Measurements from ENCODE around the gene ATOH8. TPM values are rescaled to one million over a fixed set of nuclear protein-coding genes. Genes with fewer than 3 reads are reported as not detected.
A peak's percentile ranks its signal among the peaks of the same experiment; 100 is the strongest.

ATOH8 gene
- total and polyA plus RNA-seq, 2 donors (not counting 3 experiments of a cell fraction or from before 2014, with no cell fraction given) = 10.3 to 12.8 TPM

- TF ChIP-seq GATA2 (IDR thresholded peaks at IDR 0.05; ENCODE audit: insufficient read depth, insufficient read length, low read depth, low read length) (no peak), JUN (IDR thresholded peaks at IDR 0.05; ENCODE audit: borderline replicate concordance, insufficient read depth, insufficient read length, low read depth) (no peak), POLR2AphosphoS5 (IDR thresholded peaks at IDR 0.05; ENCODE audit: insufficient read depth, low read depth, low read length) (no peak), CTCF (IDR thresholded peaks at IDR 0.05; ENCODE audit: extremely low read depth in 1 of 2, insufficient read depth in 1 of 2, low read depth in 1 of 2, low read length in 2 of 2) (no peak), EZH2 (IDR thresholded peaks at IDR 0.05; ENCODE audit: borderline replicate concordance, low read depth, low read length, severe bottlenecking) (no peak), MAX (IDR thresholded peaks at IDR 0.05; ENCODE audit: insufficient read depth, insufficient read length) (no peak), POLR2A (IDR thresholded peaks at IDR 0.05; ENCODE audit: low read depth, low read length) (no peak), MYC (IDR thresholded peaks at IDR 0.05; ENCODE audit: low read depth, low read length) (no peak), FOS (IDR thresholded peaks at IDR 0.05; ENCODE audit: borderline replicate concordance, insufficient read depth, low read length) (no peak)
- dilution Hi-C loops (cut with MboI; ENCODE audit: extremely low pct_ligation_motif_present, low sequenced_read_pairs) = no loop called here
- no peak for DNase-seq (ENCODE audit: low read depth, low spot score)
- no peak overlapping the region for H2AFZ ChIP-seq (ENCODE audit: low read depth, low read length)
- no peak overlapping the region for H3K9ac ChIP-seq (replicated peaks; ENCODE audit: extremely low read depth, insufficient read depth, low read length)
- no peak overlapping the region for H3K4me2 ChIP-seq (ENCODE audit: insufficient read depth, low read length)
- H3K27me3 ChIP-seq (ENCODE audit: control insufficient read depth in 2 of 2, insufficient read depth in 2 of 2, low read length in 2 of 2) = no peaks in the 10 kb centered on the region
- H3K79me2 ChIP-seq (ENCODE audit: control insufficient read depth, insufficient read depth, low read length) = no peaks in the 10 kb centered on the region
- peaks cover 15% of the 10 kb centered on the region for H3K4me1 ChIP-seq (ENCODE audit: control insufficient read depth, extremely low read depth, insufficient read depth, low read length)
- ChIA-PET CTCF (interaction anchor here (0.7 to 2.1 kb wide), 7 partner anchors 16 to 80 kb away, joined by 3 to 8 read pairs (median 5); no protein-coding TSS in a partner anchor), POLR2A (no interaction called here)
- H4K20me1 ChIP-seq (replicated peaks; ENCODE audit: control insufficient read depth, extremely low read depth, insufficient read depth, low read length) = no peaks in the 10 kb centered on the region
- BruUV-seq (replicated peaks) = no TSS peak
- no peak overlapping the region for H3K4me3 ChIP-seq (replicated peaks in 1 of 3; ENCODE audit: insufficient read depth in 1 of 3, low read depth in 1 of 3, low read length in 3 of 3)
- no peaks in the 10 kb centered on the region for H3K36me3 ChIP-seq (ENCODE audit: control insufficient read depth in 2 of 2, extremely low read depth in 1 of 2, insufficient read depth in 2 of 2, low read length in 2 of 2)
- no peaks in the 10 kb centered on the region for H3K9me3 ChIP-seq (replicated peaks; ENCODE audit: control insufficient read depth, insufficient read depth, low read length)
- H3K27ac ChIP-seq (ENCODE audit: insufficient read depth, low read depth, low read length) = no peak overlapping the region
- intact Hi-C loops (cut with micrococcal nuclease) = no loop called here
- FAIRE-seq = peak; percentile 35
- H3K9me1 ChIP-seq (replicated peaks; ENCODE audit: control insufficient read depth, extremely low read depth, insufficient read depth, low read length) = no peaks in the 10 kb centered on the region
Observed at GRCh38 chr2:85747441-85747840, 6.3 kb upstream of the ATOH8 start.

Measured in endothelial cell of umbilical vein (primary cell).